VCaP (cell line): ENCODE data around the gene TNFRSF8.

Experiments
- H3K27ac ChIP-seq: fragments of 450-650 bp; 2 replicates; pipeline ENCODE4 v1.5.1; 2017
- TF ChIP-seq, protein P1 (sequence below): fragments of 450-650 bp; conservative IDR thresholded peaks from 2 replicates; pipeline ENCODE4 v1.5.1; 2017; ENCODE audit warnings: mild to moderate bottlenecking, moderate library complexity

TNFRSF8 gene

DNA sequence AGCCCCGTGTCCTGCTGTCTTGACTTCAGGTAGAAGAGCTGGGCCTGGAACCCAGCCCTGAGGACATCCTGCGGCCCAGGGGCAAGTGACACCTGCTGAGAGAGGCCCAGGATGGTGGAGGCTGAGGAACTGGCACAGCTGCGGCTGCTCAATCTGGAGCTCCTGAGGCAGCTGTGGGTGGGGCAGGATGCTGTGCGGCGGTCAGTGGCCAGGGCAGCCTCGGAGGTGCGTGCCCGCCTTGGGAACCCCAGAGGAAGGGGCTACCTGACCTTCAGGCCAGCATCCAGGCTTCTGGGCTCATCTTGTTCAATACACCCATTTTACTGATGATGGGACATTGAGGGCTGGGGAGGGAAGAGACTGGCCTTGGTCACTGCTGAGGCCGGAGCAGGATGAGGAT lies 41.5 kb upstream of the TNFRSF8 start:
- H3K27ac ChIP-seq = no peak overlapping the region
- TF ChIP-seq, protein P1, sequence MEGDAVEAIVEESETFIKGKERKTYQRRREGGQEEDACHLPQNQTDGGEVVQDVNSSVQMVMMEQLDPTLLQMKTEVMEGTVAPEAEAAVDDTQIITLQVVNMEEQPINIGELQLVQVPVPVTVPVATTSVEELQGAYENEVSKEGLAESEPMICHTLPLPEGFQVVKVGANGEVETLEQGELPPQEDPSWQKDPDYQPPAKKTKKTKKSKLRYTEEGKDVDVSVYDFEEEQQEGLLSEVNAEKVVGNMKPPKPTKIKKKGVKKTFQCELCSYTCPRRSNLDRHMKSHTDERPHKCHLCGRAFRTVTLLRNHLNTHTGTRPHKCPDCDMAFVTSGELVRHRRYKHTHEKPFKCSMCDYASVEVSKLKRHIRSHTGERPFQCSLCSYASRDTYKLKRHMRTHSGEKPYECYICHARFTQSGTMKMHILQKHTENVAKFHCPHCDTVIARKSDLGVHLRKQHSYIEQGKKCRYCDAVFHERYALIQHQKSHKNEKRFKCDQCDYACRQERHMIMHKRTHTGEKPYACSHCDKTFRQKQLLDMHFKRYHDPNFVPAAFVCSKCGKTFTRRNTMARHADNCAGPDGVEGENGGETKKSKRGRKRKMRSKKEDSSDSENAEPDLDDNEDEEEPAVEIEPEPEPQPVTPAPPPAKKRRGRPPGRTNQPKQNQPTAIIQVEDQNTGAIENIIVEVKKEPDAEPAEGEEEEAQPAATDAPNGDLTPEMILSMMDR = no peak

DNA sequence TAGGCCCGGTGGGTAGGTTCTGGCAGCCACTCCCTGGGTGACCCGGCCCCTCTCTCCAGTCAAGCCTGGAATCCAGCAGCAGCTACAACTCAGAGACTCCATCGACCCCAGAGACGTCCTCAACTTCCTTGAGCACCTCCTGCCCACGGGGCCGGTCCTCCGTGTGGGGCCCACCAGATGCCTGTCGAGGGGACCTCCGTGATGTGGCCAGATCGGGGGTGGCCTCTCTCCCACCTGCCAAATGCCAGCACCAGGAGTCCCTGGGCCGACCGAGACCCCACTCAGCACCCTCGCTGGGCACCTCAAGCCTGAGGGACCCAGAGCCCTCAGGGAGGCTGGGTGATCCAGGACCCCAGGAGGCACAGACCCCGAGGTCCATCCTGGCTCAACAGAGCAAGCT lies 41.1 kb upstream of the TNFRSF8 start:
- TF ChIP-seq, protein P1 = no peak
- no peak overlapping the region for H3K27ac ChIP-seq

DNA sequence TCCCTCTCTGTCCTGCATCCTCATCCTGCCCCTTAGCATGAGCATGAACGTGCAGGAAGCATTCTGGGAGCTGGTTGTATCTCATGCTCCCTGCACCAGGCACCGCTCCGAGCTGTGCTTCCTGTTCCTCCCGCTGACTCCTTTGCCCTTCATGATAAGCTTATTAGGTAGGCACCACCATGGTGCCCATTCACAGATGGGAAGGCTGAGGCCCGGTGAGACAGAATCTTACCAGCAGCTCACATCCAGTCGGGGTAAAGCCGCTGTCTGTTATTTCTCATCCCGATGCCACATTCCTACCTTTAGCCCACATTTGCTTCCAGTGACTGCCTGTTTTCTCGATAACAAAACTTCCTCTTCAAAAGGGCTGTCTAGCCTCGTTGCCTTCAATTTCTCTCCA lies 36.5 kb upstream of the TNFRSF8 start:
- no peak overlapping the region for H3K27ac ChIP-seq
- TF ChIP-seq, protein P1 = no peak

DNA sequence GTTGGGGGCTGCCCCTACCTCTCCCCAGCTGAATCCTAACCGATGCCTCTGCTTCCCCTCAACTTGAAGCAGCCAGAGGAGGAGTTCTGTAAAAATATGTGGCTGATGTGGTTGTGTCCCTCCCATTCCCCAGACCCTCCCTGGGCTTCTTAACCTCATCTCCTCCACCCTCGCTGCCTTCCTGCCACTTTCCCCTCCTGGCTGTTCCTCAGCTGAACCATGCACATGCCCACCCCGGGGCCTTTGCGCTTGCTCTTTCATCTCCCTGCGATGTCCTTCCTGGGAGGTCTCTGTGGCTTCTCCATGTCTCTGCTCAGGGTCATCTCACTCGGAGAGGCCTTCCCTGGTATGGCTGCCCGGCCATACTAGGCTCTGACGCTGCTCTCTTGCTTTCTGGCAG lies 34.9 kb upstream of the TNFRSF8 start:
- no peak overlapping the region for H3K27ac ChIP-seq
- TF ChIP-seq, protein P1 = no peak

DNA sequence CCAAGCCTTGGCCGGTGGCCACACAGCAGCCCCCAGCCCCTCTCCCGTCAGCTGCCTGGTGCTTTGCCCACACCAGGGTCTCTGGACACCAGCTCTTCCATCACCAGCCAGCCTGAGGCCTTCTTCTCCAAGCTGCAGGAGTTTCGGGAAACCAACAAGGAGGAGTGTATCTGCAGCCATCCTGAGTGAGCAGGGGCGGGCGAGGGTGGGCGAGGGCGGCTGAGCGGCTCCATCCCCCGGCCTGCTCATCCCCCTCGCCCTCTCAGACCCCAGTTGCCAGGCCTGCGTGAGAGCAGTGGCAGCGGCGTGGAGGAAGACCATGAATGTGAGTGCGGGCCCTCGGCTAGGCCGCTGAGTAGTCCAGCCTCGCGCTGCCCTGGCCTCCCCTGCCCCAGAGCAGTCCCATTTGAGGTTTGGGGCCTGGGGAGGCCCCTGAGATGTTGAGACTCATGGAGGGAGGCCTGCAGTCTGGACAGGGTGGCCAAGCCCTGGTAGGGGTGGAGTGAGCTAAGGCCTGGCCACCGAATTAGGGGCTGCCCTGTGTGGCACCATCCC lies 34.1 kb upstream of the TNFRSF8 start:
- TF ChIP-seq, protein P1 = no peak
- H3K27ac ChIP-seq = no peak overlapping the region

DNA sequence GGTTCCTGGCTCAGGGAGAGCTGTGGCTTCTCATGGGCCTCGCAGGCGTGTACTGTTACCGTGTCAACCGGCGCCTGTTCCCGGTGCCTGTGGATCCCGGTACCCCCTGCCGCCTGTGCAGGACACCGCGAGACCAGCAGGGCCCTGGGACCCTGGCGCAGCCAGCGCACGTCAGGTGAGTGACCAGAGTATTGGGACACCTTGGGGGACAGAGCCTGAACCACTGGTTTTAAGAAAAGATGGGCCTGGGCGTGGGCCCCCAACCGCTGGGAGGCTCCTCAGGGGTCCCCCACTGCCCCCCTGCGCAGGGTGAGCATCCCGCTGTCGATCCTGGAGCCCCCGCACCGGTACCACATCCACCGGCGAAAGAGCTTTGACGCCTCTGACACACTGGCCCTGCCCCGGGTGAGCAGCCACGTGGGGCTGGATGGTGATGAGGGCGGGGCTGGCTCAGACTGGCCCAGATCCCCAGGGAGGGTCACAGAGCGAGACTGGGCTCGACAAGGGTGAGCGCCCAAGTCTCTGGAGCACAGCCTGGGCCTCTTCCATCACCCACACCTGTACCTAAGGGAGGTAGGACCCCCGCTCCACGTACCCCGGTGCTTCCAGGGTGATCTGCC lies 33.3 kb upstream of the TNFRSF8 start:
- H3K27ac ChIP-seq = no peak overlapping the region
- TF ChIP-seq, protein P1 = no peak

DNA sequence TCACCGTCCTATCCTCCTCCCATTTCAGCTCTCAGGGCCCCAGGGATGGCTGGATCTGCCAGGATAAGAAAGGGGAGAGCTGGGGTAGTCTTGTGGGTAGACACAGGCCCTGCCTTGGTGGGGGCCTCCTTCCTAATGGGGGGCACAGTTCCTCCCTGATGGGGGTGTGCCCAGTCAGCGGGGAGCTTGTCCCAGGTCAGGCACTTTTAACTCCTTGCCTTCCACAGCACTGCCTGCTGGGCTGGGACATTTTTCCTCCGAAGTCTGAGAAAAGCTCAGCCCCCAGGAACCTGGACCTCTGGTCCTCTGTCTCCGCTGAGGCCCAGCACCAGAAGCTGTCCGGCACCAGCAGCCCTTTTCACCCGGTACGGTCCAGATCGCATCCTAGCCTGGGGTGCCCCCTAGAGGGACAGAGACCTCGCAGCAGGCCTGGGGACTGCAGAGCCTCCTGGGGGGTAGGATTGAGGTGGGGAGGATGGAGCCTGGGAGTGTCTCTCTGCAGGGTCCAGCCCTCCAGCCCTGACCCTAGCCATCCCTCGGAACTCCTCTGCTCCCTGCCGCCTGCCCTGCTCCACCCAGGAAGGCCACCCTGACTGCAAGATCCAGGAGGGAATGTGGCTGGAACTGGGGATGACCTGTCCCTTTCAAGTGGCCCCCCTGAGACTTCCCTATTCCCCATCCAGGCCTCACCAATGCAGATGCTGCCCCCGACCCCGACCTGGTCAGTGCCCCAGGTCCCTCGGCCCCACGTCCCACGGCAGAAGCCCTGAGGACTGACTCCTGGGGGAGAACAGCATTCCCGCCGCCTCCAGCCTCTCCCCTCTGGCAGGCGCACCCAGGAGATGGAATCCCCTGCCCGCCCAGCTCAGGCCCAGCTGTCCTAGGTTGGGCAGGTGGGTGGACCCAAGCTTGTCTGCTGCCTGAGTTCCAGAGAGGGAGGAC lies 31.8 kb upstream of the TNFRSF8 start:
- H3K27ac ChIP-seq = no peak overlapping the region
- TF ChIP-seq, protein P1 = peak; percentile 73
